Adrenal gland (tissue), 5 donors: ENCODE measurements around the gene ADAMTS9.

Experiments
- POLR2A ChIP-seq, 2 donors: fragments of 450-650 bp; IDR thresholded peaks; one replicate each; pipeline ENCODE4 v1.6.1; 2017; ENCODE audit warnings: antibody characterized with exemption in 2 of 2, mild to moderate bottlenecking in 2 of 2, moderate library complexity in 1 of 2
- TF ChIP-seq, protein P1 (sequence below), 6 experiments: fragments of 450-650 bp in 4 of 6; fragments of 200-600 bp in 2 of 6; sonication (generic) in 1 of 6; IDR thresholded peaks; 1 replicate in 5 of 6; 2 replicates in 1 of 6; pipeline versions ENCODE4 v1.5.1 to v1.8.0; 2016 to 2021; ENCODE audit warnings: antibody characterized with exemption in 6 of 6, mild to moderate bottlenecking in 2 of 6, moderate library complexity in 1 of 6
- donor health status: DM: no; HTN: no; CAD: no.

DNA sequence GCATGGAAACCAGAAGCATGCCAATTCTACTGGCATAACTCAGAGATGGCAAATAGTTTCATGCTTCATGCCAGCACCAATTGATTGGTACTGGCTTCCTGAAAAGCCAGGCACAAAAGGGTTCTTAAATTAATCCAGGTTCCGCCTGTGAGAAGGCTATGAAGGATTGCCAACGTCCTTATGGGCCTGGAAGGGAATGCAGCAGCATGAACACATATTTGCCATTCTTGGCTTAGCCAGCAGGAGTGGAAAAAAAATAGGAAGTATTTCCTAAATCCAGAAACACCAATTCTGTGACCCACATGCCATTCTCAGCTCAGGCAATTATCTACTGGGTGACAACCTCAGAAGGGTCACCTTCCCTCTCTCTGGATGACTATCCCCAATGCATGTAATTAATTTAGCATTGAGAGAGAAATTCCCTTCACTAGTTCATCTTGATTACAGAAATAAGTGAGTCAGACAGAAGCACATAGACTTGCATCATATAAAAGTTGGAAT is 36.0 kb downstream of the ADAMTS9 start:
- TF ChIP-seq, protein P1, sequence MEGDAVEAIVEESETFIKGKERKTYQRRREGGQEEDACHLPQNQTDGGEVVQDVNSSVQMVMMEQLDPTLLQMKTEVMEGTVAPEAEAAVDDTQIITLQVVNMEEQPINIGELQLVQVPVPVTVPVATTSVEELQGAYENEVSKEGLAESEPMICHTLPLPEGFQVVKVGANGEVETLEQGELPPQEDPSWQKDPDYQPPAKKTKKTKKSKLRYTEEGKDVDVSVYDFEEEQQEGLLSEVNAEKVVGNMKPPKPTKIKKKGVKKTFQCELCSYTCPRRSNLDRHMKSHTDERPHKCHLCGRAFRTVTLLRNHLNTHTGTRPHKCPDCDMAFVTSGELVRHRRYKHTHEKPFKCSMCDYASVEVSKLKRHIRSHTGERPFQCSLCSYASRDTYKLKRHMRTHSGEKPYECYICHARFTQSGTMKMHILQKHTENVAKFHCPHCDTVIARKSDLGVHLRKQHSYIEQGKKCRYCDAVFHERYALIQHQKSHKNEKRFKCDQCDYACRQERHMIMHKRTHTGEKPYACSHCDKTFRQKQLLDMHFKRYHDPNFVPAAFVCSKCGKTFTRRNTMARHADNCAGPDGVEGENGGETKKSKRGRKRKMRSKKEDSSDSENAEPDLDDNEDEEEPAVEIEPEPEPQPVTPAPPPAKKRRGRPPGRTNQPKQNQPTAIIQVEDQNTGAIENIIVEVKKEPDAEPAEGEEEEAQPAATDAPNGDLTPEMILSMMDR (IDR thresholded peaks at IDR 0.05) = no peak
- no peak for TF ChIP-seq POLR2A (IDR thresholded peaks at IDR 0.05)
